GM19240 (cell line): ENCODE results near the gene SLC6A13.

Experiments used
- DNase-seq: peaks from one replicate; pipeline ENCODE4 v3.0.0; 2011; ENCODE audit warnings: low spot score; ENCODE audit not compliant: insufficient read length

The SLC6A13 gene

GRCh38 chr12:215116-215515 is 47.5 kb downstream of the SLC6A13 start:
- no peak for DNase-seq

DNA sequence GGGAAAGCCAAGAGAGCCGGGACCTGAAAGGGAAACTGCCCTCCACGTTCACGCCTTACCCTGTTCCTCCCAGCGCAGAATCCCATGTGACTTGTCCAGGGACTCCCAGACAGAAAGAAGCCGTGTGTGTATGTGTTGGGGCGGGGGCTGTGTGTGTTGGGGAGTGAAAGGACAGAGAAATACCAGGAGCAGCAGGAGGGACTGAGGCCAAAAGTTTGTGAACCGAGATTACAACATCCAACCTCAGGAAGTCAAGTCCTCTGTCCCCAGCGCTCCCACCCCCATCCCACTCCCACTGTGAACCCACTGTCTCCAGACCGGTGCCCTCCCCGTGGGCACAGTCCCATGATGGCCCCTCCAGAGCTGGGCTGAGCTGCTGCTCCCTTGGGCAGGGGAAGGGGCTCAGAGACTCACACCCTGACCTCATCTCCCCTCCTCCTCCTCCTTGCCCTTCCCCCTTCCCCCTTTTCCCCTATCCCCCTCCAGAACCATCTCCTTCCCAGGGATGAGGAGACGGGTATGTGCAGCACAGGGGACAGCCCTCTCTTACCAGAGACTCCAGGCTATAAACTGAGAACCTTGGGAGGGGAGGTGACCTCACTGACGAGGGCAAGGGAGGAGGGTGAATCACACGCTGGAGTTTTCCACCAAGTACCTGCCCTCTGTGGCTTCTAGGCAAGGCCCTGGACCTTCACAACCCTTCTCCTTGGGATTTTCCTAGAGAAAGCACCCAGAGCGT is 48.5 kb downstream of the SLC6A13 start, which contains the start of gene SLC6A12:
SLC6A12 (minus strand) TSS at position 155 of the 739 bp plus-strand sequence. CDS start 4,171 bp downstream, outside the sequence.
- no peak for DNase-seq

- no peak for DNase-seq
Measured at GRCh38 chr12:213527-213932, 49.1 kb downstream of the SLC6A13 start.

DNA sequence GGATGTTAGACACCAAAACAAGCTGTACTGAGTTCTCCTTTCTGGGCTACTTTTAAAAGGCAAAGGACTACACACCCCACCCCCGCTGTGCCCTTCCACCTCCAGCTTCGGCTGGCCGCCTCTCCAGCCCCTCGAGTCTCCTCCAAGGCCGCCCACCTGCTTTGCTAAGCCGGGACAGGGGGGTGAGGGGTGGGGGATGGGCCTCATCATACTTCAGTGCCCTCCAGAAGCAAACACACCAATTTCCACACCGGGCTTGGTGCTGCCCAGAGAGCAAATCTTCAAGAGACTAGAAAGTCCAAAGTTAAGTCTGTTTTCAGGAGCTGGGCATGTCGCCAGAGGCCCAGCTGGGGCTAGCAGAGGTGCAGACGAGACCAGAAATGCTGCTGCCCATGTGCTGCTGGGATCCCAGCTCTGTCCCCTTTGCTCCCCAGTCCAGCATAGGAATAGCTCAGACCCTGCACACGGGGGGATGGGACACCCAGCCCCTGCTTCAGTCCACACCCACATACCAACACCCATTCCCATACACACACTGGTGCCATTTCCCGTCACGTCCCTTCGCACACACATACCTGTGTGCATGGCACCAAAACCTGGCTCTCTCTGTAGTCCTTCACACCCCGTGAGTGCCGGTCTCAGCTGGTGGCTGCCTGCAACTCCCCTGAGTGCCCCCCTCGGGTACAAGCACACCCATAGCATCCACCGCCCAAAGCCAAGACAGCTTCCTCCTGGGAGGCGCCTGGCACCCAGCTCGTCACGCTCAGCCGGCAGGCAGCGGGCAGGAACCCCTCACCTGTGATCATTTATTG is 49.7 kb downstream of the SLC6A13 start:
- DNase-seq: no peak

DNA sequence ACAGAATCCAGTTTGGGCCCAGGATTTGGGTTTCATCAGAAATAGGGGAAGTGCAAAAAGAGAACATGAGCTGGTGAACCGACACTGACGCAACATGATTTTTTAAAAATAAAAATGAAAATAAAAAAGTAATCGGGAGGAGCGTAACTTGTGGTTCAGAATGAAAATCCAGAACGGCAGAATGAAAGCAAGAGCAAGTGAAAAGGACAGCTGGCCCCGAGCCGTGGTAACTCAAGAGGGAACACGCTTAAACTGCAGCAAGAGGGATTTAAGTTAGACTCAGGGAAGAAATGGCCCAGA is 50.3 kb downstream of the SLC6A13 start:
- DNase-seq: no peak

- DNase-seq: no peak
Measured at GRCh38 chr12:211639-212414, 50.8 kb downstream of the SLC6A13 start.

DNA sequence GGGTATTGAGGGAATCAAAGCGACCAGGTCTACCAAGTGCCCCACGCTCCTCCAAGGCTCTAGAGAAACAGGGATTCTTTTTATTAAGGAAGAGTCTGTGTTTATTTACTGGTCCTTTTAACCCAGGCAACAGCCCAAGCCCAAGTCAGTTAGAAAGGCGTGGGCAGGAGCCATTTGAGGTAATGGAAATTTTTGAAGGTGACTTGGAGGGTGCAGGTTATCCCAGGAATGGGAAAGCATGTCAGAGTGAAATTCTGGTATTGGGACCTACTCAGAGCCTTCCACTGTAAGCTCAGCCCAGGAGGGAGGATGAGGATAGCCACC is 51.5 kb downstream of the SLC6A13 start:
- DNase-seq: no peak

DNA sequence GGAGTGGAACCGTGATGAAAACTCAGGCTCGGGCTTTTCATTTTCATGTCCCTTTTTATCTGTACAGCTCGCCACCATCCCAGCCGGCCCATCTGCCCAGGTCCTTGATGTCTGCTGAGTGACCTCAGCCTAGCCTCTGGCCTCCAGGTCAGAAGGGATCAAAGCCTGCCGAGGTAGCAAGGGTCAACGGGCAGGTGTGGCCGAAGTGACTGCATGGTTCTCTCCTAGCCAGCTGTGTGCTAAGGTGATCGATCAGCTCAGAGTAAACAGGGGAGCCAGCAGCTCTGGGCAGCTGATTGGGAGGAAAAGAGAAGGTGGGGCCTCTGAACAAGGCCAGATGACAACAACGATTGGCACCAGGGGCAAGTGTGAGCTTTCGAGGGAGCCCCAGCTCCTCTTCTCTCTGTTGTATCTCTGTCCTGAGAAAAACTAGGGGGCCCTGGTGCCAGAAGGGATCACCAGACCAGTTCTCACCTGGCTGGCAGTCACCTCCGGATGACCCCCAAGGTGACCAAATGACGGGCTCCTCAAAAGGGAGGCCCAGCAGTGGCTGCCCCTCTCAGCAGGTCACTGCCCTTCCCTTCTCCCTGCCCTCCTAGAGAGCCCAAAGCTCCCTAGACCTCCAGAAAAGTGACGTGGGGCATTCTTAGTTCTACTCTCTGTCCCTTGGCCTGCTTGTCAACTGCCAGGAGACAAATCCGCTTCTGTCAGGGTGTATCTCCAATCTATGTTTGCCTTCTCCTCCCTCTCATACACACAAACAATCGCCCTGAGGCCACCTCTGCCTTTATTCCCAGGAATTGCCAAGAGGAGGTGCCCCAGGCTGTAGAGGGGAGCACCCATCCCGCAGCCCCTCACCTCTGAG is 52.1 kb downstream of the SLC6A13 start:
- no peak for DNase-seq

DNA sequence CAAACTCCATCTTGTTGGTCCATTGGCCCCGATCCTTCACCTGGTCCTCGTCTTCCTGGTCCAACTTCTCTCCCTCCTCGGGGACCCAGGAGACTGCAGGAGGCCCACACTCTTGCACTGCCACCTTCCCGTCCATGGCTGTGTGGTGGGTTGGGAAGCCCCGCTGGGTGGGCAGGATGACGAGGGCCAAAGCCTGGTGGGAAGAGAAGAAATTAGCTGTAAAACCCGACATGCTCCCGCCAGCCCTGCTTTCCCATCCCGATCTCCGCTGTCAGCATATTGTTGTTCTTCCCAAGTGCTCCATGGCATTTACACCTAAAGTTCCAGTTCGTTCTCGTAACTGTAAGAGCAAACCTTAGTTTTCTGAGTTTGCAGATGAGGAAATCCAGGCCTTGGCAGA is 52.8 kb downstream of the SLC6A13 start:
- DNase-seq: no peak

- no peak for DNase-seq
Measured at GRCh38 chr12:209246-209645, 53.4 kb downstream of the SLC6A13 start.

DNA sequence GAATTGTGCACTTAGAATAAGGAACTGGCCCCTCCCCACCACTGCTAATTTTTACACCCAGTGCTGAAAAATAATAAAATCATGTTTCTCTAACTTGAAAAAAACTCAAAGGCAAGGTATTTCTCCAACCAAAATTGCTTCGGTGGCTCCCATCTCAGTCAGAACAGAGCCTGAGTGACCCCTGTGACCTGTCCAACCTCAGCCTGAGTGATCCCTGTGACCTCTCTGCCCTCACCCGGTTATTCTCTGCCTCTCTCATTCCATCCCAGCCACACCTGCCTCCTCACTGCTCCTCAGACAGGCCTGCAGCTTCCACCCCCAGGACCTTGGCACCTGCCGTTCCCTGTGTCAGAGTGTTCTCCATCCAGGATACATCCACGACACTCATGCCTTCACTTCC is 53.8 kb downstream of the SLC6A13 start:
- DNase-seq: no peak

DNA sequence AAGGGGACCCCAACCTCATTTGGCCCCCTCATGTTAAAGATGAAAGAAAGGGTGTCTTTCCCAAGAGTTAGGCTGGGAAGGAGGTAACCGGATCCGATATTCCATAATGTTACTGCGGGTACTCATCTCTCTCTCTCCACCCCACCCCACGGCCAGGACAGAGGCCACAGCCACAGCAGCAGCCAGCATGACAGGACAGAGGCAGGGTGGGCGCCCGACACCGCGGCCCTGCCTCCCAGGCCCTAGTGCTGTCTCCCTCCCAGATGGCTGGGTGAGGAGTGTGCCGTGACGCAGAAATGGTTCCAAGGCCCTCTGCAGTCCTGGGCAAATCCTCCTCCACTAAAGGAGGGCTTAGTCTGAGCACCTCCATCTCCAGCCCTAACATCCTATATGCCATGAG is 54.8 kb downstream of the SLC6A13 start:
- DNase-seq: no peak

- DNase-seq: no peak
Measured at GRCh38 chr12:206746-207440, 55.7 kb downstream of the SLC6A13 start.

- no peak for DNase-seq
Measured at GRCh38 chr12:205026-205425, 57.6 kb downstream of the SLC6A13 start.

DNA sequence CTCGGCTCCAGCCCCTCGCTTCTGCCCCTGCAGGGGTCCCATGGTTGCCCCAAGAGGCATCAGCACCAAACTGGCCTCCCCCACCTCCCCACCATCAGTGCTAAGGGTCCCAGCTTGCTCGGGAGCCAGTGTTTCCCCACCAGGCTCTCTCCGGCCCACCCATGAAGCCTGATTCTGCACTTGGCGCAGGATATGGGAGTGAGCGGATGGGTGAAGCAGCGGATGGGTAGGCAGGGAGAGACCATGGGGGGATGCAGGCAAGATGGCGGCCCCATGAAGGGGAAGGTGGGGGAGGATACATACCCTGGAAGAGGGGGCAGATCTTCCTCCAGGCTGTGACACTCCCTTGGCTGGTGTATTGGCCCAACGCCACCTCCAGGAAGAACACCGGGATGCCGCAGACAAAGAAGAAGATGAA is 58.4 kb downstream of the SLC6A13 start:
- DNase-seq: no peak

DNA sequence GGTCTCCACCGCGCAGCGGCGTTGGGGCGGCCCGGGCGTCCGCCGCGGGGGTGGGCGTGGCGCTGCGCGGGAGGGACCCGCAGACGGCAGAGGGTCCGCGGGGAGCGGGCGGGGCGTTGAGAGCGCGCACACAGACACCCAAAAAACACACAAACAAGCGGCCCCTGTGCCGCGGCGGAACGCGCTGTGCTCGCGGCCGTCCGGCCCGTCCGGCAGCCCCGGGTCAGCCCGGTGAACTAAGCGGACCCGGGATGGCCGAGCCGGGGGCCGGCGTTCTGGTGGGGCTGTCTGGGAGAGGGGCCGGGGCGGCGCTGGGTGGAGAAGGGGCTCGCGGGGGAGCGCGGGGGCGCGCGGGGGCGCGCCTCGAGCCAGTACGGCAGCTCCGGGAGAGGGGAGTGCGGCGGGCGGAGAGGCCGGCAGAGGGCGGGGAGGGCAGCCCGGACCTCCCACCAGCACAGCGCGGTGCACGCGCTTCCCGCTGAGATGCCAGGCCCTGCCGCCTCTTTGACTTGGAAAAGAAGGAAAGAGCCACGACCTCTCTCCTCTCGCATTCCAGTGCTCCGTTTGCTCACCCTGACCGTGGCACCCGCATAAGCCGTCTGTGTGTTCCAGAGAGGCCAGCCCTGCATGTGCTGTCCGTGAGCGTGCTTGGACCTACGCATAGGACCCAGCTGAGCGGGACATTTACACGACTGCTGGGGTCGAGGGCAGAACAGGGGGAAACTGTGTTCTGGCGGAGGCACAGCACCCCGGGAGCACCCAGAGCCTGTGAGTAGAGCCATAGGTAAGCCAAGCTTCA is 59.0 kb downstream of the SLC6A13 start:
- no peak for DNase-seq

DNA sequence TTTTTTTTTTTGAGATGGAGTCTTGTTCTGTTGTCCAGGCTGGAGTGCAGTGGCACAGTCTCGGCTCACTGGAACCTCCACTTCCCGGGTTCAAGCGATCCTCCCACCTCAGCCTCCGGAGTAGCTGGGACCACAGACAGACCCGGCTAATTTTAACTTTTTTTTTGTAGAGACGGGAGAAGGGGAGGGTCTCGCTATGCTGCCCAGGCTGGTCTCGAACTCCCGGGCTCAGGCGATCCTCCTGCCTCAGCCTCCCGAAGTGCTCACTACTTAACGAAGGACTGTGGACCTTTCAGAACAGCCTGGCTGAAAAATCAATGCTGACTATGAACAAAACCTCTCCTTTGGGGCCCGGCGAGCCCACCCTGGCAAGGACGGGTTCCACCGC is 59.6 kb downstream of the SLC6A13 start:
- no peak for DNase-seq

- no peak for DNase-seq
Measured at GRCh38 chr12:202081-202731, 60.4 kb downstream of the SLC6A13 start.

DNA sequence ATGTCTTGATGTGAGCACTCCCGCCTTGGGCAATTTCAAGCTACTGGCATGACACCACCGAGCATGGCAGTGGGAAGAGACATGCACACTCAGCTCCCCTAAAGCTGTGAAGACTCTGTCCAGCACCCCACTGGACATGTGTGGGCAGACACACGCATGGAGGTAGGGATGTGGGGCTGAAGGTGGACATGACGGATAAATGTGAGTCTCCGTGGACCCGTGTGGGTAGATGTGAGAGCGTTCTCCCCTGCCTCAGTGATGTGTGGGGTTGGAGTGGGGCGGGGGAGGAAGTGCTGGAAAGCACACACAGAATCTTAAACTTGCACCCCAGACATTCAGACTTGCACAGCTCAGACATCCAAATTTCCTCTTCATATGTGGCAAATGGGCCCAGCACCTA is 61.3 kb downstream of the SLC6A13 start:
- DNase-seq: no peak
